Hepatocyte (in vitro differentiated cells): Measurements from ENCODE around the gene ACAD9. TPM values are rescaled to one million over a fixed set of nuclear protein-coding genes. Genes with fewer than 3 reads are reported as not detected.

Experiments
- DNase-seq: peaks from one replicate; pipeline ENCODE4 v3.0.0-alpha.2; 2016; ENCODE audit warnings: low spot score
- H2AFZ ChIP-seq: fragments of 200-600 bp; sonication (generic); 2 replicates; pipeline ENCODE4 v1.6.0; 2016; ENCODE audit warnings: antibody characterized with exemption, mild to moderate bottlenecking
- H3K27ac ChIP-seq: fragments of 200-600 bp; sonication (generic); 2 replicates; pipeline ENCODE4 v1.5.1; 2016; ENCODE audit warnings: mild to moderate bottlenecking
- H3K27me3 ChIP-seq: fragments of 200-600 bp; sonication (generic); 2 replicates; pipeline ENCODE4 v1.6.1; 2016
- H3K36me3 ChIP-seq: fragments of 200-600 bp; sonication (generic); replicated peaks from 2 replicates; pipeline ENCODE4 v1.5.1; 2016; ENCODE audit warnings: low read depth; ENCODE audit not compliant: insufficient read depth
- H3K4me1 ChIP-seq: fragments of 200-600 bp; sonication (generic); 2 replicates; pipeline ENCODE4 v1.5.1; 2016; ENCODE audit warnings: mild to moderate bottlenecking, moderate library complexity; ENCODE audit not compliant: insufficient read depth
- H3K4me2 ChIP-seq: fragments of 200-600 bp; sonication (generic); 2 replicates; pipeline ENCODE4 v1.6.0; 2016
- H3K4me3 ChIP-seq: fragments of 200-600 bp; sonication (generic); 2 replicates; pipeline ENCODE4 v1.5.1; 2016; ENCODE audit warnings: mild to moderate bottlenecking
- H3K79me2 ChIP-seq: fragments of 200-600 bp; sonication (generic); 2 replicates; pipeline ENCODE4 v1.6.0; 2017; ENCODE audit warnings: mild to moderate bottlenecking
- H3K9me2 ChIP-seq: fragments of 200-600 bp; sonication (generic); replicated peaks from 2 replicates; pipeline ENCODE4 v1.6.0; 2017; ENCODE audit warnings: mild to moderate bottlenecking; ENCODE audit not compliant: insufficient read depth
- H3K9me3 ChIP-seq: fragments of 200-600 bp; sonication (generic); 2 replicates; pipeline ENCODE4 v1.5.1; 2016; ENCODE audit warnings: low read depth, mild to moderate bottlenecking
- H4K20me1 ChIP-seq: fragments of 200-600 bp; sonication (generic); 2 replicates; pipeline ENCODE4 v1.6.0; 2016; ENCODE audit warnings: mild to moderate bottlenecking; ENCODE audit not compliant: insufficient read depth, poor library complexity, severe bottlenecking
- CTCF ChIP-seq: fragments of 200-600 bp; sonication (generic); IDR thresholded peaks from 2 replicates; pipeline ENCODE4 v1.5.1; 2016; ENCODE audit warnings: antibody characterized with exemption, mild to moderate bottlenecking; ENCODE audit not compliant: poor library complexity
- EZH2 ChIP-seq: fragments of 200-600 bp; sonication (generic); IDR thresholded peaks from 2 replicates; pipeline ENCODE4 v1.6.1; 2016; ENCODE audit warnings: antibody characterized with exemption, mild to moderate bottlenecking, borderline replicate concordance
- EZH2phosphoT487 ChIP-seq: fragments of 200-600 bp; sonication (generic); IDR thresholded peaks from one replicate; pipeline ENCODE4 v1.6.1; 2018; ENCODE audit warnings: antibody characterized with exemption, mild to moderate bottlenecking, low read depth, moderate library complexity; ENCODE audit not compliant: unreplicated experiment, severe bottlenecking
- WGBS: methylation state at CpG from one replicate; pipeline ENCODE4 v1.1.6; 2016; ENCODE audit warnings: low lambda C conversion rate; ENCODE audit errors: missing lambda C conversion rate; 5-methylcytosine and 5-hydroxymethylcytosine counted together
- polyA plus RNA-seq: library from polyadenylated mRNA; unstranded; fragments of >200 nt; fragmentation: Nextera tagmentation; extraction: Ambion mirVana; gene quantifications from 2 replicates; pipeline ENCODE4 v1.2.1, GENCODE V29; 2016
- total RNA-seq: library from RNA; depleted of rRNA; stranded (reverse); fragments of >200 nt; gene quantifications from 2 replicates; pipeline ENCODE4 v1.2.3, GENCODE V29; 2014

Gene ACAD9
- total and polyA plus RNA-seq, 2 experiments from 2014 or later, result 32.0 to 33.8 TPM

GRCh38 chr3:128910006-128910405, 30.6 kb downstream of the ACAD9 start:
- no peak for DNase-seq
- Histone ChIP-seq H3K4me2 (no peak overlapping the region), H3K79me2 (no peaks in the 10 kb centered on the region), H3K4me3 (no peak overlapping the region), H3K9me3 (no peaks in the 10 kb centered on the region), H3K4me1 (no peaks in the 10 kb centered on the region), H2AFZ (no peak overlapping the region), H3K36me3 (no peaks in the 10 kb centered on the region), H3K27me3 (no peaks in the 10 kb centered on the region), H3K9me2 (no peaks in the 10 kb centered on the region), H4K20me1 (no peaks in the 10 kb centered on the region), H3K27ac (no peak overlapping the region)
- TF ChIP-seq EZH2 (no peak), CTCF (no peak), EZH2phosphoT487 (no peak)
- 94% methylated on average over 13 of the region's 13 CpGs for WGBS

GRCh38 chr3:128911911-128912310, 32.5 kb downstream of the ACAD9 start:
- Histone ChIP-seq H2AFZ (no peak overlapping the region), H3K9me3 (no peaks in the 10 kb centered on the region), H3K9me2 (no peaks in the 10 kb centered on the region), H3K79me2 (no peaks in the 10 kb centered on the region), H3K4me2 (no peak overlapping the region), H3K27me3 (no peaks in the 10 kb centered on the region), H4K20me1 (no peaks in the 10 kb centered on the region), H3K36me3 (no peaks in the 10 kb centered on the region), H3K4me1 (no peaks in the 10 kb centered on the region), H3K4me3 (no peak overlapping the region), H3K27ac (no peak overlapping the region)
- WGBS, result 98% methylated on average over 7 of the region's 7 CpGs
- no peak for DNase-seq
- no peak for TF ChIP-seq CTCF
- no peak for TF ChIP-seq EZH2
- TF ChIP-seq EZH2phosphoT487, result no peak

- H3K9me3 ChIP-seq, result no peaks in the 10 kb centered on the region
- no peaks in the 10 kb centered on the region for H4K20me1 ChIP-seq
- H3K27ac ChIP-seq, result no peak overlapping the region
- H3K4me3 ChIP-seq, result no peak overlapping the region
- H3K79me2 ChIP-seq, result no peaks in the 10 kb centered on the region
- H3K36me3 ChIP-seq, result no peaks in the 10 kb centered on the region
- H3K27me3 ChIP-seq, result no peaks in the 10 kb centered on the region
- no peaks in the 10 kb centered on the region for H3K4me1 ChIP-seq
- 94% methylated on average over 10 of the region's 10 CpGs for WGBS
- no peak overlapping the region for H3K4me2 ChIP-seq
- H3K9me2 ChIP-seq, result no peaks in the 10 kb centered on the region
- no peak overlapping the region for H2AFZ ChIP-seq
- no peak for DNase-seq
- TF ChIP-seq EZH2phosphoT487, result no peak
- TF ChIP-seq CTCF, result no peak
- TF ChIP-seq EZH2, result no peak
Observed at GRCh38 chr3:128914966-128915645, 35.7 kb downstream of the ACAD9 start.
